CD4-positive, alpha-beta T cell treated with Interleukin-17A for 1 hour (primary cell): ENCODE results near the gene KIAA0586.

Source experiments
- DNase-seq: peaks from one replicate; pipeline ENCODE4 v3.0.0-alpha.2; 2020

KIAA0586 gene

DNA sequence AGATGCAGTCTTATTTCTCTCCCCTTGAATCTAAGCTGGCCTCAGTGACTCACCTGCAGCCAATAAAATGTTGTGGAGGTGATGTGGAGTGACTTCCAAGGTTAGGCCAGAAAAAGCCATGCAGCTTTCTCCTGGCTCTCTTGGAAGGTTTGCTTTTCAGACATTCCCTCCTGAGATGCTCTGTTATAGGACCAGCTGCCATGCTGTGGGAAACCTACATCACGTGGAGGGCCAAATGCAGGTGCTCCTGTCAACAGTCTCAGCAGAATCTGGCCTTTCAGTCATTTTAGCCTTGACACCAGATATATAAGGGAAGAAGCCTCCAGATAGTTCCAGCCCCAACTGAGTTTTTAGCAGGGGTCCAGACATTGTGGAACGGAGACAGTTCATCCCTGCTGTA is 172.2 kb downstream of the KIAA0586 start:
- no peak for DNase-seq
